ENCODE results near the gene KRT83. TPM values are rescaled to one million over a fixed set of nuclear protein-coding genes. Genes with fewer than 3 reads are reported as not detected.

KRT83 gene
- total RNA-seq, 1 experiment from 2014 or later: not detected

- Histone ChIP-seq H3K4me1 (ENCODE audit: insufficient read depth, low read length, poor library complexity, severe bottlenecking) (peaks cover 5% of the 10 kb centered on the region), H3K4me3 (ENCODE audit: low read depth, low read length, poor library complexity, severe bottlenecking) (no peak overlapping the region), H3K36me3 (ENCODE audit: insufficient read depth, low read length, poor library complexity, severe bottlenecking) (no peaks in the 10 kb centered on the region), H3K27ac (ENCODE audit: low read depth, low read length, poor library complexity, severe bottlenecking) (no peak overlapping the region), H3K9me3 (ENCODE audit: low read depth, low read length, poor library complexity, severe bottlenecking) (no peaks in the 10 kb centered on the region), H3K27me3 (replicated peaks; ENCODE audit: insufficient read depth, low read depth, low read length, poor library complexity) (no peaks in the 10 kb centered on the region)
- CTCF ChIA-PET: no interaction called here
- intact Hi-C loops (cut with micrococcal nuclease; ENCODE audit: unreplicated experiment): no loop called here
- TF ChIP-seq, protein P1, sequence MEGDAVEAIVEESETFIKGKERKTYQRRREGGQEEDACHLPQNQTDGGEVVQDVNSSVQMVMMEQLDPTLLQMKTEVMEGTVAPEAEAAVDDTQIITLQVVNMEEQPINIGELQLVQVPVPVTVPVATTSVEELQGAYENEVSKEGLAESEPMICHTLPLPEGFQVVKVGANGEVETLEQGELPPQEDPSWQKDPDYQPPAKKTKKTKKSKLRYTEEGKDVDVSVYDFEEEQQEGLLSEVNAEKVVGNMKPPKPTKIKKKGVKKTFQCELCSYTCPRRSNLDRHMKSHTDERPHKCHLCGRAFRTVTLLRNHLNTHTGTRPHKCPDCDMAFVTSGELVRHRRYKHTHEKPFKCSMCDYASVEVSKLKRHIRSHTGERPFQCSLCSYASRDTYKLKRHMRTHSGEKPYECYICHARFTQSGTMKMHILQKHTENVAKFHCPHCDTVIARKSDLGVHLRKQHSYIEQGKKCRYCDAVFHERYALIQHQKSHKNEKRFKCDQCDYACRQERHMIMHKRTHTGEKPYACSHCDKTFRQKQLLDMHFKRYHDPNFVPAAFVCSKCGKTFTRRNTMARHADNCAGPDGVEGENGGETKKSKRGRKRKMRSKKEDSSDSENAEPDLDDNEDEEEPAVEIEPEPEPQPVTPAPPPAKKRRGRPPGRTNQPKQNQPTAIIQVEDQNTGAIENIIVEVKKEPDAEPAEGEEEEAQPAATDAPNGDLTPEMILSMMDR (conservative IDR thresholded peaks at IDR 0.05; ENCODE audit: low read depth, low read length): no peak
- no peak for TF ChIP-seq EZH2 (IDR thresholded peaks at IDR 0.05; ENCODE audit: borderline replicate concordance, low read depth, low read length, poor library complexity, severe bottlenecking)
- POLR2A ChIA-PET (ENCODE audit: low non-redundant PET): interaction anchor here (0.6 kb wide), 1 partner anchor 20 kb away, joined by 3 read pairs; no protein-coding TSS in a partner anchor
- no peak for DNase-seq (ENCODE audit: low spot score)
- no TSS peak for BruUV-seq (replicated peaks)
These were observed 35.9 kb downstream of the KRT83 start for GRCh38 chr12:52285172-52285745.

- Histone ChIP-seq H3K27ac (ENCODE audit: low read depth, low read length, poor library complexity, severe bottlenecking) (no peak overlapping the region), H3K27me3 (replicated peaks; ENCODE audit: insufficient read depth, low read depth, low read length, poor library complexity) (no peaks in the 10 kb centered on the region), H3K4me1 (ENCODE audit: insufficient read depth, low read length, poor library complexity, severe bottlenecking) (peaks cover 11% of the 10 kb centered on the region), H3K36me3 (ENCODE audit: insufficient read depth, low read length, poor library complexity, severe bottlenecking) (no peaks in the 10 kb centered on the region), H3K4me3 (ENCODE audit: low read depth, low read length, poor library complexity, severe bottlenecking) (no peak overlapping the region), H3K9me3 (ENCODE audit: low read depth, low read length, poor library complexity, severe bottlenecking) (no peaks in the 10 kb centered on the region)
- CTCF ChIA-PET: no interaction called here
- no peak for DNase-seq (ENCODE audit: low spot score)
- no TSS peak for BruUV-seq (replicated peaks)
- no peak for TF ChIP-seq EZH2 (IDR thresholded peaks at IDR 0.05; ENCODE audit: borderline replicate concordance, low read depth, low read length, poor library complexity, severe bottlenecking)
- TF ChIP-seq, protein P1 (conservative IDR thresholded peaks at IDR 0.05; ENCODE audit: low read depth, low read length): no peak
- POLR2A ChIA-PET (ENCODE audit: low non-redundant PET): interaction anchor here (0.6 kb wide), 1 partner anchor 19 kb away, joined by 3 read pairs; no protein-coding TSS in a partner anchor
- intact Hi-C loops (cut with micrococcal nuclease; ENCODE audit: unreplicated experiment): no loop called here
These were observed 36.5 kb downstream of the KRT83 start for GRCh38 chr12:52284562-52285171.

DNA sequence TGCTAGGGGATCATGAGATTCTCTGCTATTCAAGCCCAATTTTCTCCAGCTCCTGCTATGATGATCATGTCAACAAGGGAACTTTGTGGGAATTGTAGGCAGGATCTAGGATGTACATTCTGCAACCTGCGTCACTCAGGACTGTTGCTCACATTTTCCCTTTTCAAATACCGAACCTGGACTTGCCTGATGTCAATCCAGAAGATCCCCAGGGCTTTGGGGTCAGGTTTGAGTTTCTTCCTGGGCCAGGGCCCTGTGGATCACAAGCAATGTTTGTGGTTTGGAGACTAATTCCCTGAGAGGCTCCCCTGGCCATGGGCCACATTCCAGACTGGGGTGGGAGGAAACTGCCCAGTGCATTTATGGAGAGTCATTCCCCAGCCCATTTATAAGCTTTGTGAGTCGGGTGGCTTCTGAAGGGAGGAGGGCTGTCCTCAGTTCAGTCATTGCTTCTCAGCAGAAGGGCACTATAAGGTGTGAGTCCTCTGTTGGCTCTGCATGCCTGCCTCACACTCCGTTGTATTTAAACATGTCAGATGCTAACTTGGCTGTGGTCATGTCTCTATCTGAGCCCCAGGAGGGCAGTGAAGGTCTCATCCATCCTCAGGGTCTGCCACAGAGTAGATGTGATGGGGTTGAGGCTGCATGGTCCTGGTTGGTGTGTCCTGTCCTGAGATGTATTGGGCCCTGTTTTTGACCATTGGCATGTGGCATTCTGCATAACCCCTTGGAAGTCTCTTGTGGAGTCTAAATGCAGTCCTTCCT is 40.2 kb downstream of the KRT83 start:
- H3K36me3 ChIP-seq (ENCODE audit: insufficient read depth, low read length, poor library complexity, severe bottlenecking): no peaks in the 10 kb centered on the region
- intact Hi-C loops (cut with micrococcal nuclease; ENCODE audit: unreplicated experiment): no loop called here
- TF ChIP-seq, protein P1 (conservative IDR thresholded peaks at IDR 0.05; ENCODE audit: low read depth, low read length): no peak
- TF ChIP-seq EZH2 (IDR thresholded peaks at IDR 0.05; ENCODE audit: borderline replicate concordance, low read depth, low read length, poor library complexity, severe bottlenecking): no peak
- BruUV-seq (replicated peaks): no TSS peak
- no peak overlapping the region for H3K4me3 ChIP-seq (ENCODE audit: low read depth, low read length, poor library complexity, severe bottlenecking)
- no peaks in the 10 kb centered on the region for H3K9me3 ChIP-seq (ENCODE audit: low read depth, low read length, poor library complexity, severe bottlenecking)
- DNase-seq (ENCODE audit: low spot score): no peak
- ChIA-PET CTCF (interaction anchor here (0.6 kb wide), 1 partner anchor 297 kb away, joined by 3 read pairs; no protein-coding TSS in a partner anchor), POLR2A (ENCODE audit: low non-redundant PET) (no interaction called here)
- H3K27ac ChIP-seq (ENCODE audit: low read depth, low read length, poor library complexity, severe bottlenecking): peak overlapping the region; percentile 47
- peaks cover 17% of the 10 kb centered on the region for H3K4me1 ChIP-seq (ENCODE audit: insufficient read depth, low read length, poor library complexity, severe bottlenecking)
- no peaks in the 10 kb centered on the region for H3K27me3 ChIP-seq (replicated peaks; ENCODE audit: insufficient read depth, low read depth, low read length, poor library complexity)

Data from A673 (cell line).